GM19043 (cell line): ENCODE results near the gene ITPK1.

Source experiments
- ATAC-seq: cut with Tn5 transposase; IDR thresholded peaks from one replicate; pipeline ENCODE4 v1.9.1; 2021; ENCODE audit warnings: low read depth; ENCODE audit not compliant: unreplicated experiment

ITPK1 gene

DNA sequence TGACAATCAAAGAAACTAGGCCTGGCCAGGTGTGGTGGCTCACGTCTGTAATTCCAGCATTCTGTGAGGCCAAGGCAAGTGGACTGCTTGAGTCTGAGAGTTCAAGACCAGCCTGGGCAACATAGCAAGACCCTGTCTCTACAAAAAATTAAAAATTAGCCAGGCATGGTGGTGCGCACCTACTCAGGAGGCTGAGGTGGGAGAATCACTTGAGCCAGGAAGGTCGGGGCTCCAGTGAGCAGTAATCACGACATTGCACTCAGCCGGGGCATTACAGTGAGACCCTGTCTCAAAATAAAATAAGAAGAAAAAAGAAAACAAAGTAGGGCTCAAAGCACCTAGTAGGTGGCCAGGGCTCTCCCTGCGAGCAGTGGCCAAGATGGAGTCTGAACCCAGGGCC, 113.7 kb downstream of the ITPK1 start:
- no peak for ATAC-seq

DNA sequence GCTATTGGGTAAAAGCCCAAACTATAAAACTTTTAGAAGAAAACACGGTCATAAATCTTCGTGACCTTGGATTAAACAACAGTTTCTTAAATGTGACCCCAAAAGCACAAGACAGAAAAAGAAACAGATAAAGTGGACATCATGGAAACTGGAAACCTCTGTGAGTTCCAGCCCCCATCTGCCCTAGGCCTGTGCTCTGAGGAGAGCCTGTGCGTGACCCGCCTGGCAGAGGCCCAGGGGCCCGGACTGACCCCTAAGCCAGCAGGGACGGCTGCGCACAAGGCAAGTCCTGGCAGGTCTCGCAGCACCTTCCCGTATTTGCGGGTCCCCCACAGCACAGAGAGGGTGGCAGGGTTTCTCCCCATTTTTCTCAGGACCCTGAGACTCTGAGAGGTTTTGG, 116.8 kb downstream of the ITPK1 start:
- no peak for ATAC-seq

- no peak for ATAC-seq
These were observed 118.2 kb downstream of the ITPK1 start for GRCh38 chr14:92997343-92998061.

GRCh38 chr14:92995620-92996019, 120.1 kb downstream of the ITPK1 start:
- no peak for ATAC-seq

DNA sequence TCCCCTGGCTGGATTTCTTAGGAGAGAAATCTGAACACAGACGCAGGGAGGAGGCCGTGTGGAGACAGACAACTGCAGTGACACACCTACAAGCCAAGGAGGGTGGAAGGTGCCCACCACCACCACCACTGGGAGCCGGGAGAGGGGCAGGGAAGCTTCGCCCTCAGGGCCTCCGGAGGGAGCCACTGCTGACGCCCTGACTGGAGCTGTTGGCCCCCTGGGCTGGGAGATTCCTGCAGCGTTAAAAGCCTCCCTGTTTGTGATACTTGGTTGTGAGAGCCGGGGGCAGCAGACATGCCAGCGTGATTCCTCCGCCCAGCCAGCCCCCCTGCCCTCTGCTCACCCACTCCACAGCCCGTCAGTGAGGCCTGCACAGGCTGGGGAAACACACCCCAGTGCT, 120.8 kb downstream of the ITPK1 start:
- no peak for ATAC-seq

DNA sequence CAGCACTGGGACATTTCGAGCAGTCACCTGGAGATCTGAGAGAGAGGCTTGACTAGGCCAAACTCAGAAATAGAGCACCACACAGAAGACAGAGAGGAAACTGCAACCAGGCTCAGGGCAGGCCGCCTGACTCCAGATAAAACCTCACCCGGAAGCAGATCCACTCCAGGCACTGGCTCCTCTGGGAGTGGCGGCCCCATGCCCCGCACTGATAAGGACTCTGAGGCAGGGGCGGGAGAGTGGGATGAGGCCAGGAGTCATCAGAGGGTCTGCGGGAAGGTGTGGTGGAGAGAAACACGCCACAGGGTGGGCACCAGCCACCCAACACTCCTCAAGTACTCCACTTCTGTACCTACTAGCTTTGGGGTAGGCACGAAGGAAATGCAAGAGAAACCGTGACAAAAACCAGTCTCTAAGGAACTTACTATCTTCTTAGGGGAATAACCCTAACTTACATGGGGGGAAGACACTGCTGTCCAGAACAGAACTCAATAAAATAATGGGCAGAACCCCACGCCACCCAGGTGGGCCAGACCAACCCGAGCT, 121.5 kb downstream of the ITPK1 start:
- ATAC-seq = no peak

DNA sequence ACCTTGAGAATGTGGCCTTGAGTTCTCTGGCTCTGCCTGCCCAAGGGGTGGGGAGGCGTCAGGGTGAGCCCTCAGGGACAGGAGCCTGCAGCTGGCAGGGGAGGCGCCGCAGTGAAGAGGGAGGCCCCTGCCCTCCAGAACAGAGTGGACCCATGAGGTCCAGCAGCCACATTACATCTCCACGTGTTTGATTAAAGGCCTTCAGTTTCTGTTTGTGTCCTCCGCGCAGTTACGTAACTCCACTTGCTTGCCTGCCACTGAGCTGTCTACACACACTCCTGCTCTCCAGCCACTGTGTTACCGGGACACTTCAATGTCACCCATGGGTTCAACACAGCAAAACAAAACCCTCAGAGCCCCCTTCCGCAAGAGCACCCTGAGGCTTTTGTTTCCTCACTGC, 122.4 kb downstream of the ITPK1 start:
- ATAC-seq = no peak

- ATAC-seq = no peak
These were observed 124.2 kb downstream of the ITPK1 start for GRCh38 chr14:92991536-92991935.

DNA sequence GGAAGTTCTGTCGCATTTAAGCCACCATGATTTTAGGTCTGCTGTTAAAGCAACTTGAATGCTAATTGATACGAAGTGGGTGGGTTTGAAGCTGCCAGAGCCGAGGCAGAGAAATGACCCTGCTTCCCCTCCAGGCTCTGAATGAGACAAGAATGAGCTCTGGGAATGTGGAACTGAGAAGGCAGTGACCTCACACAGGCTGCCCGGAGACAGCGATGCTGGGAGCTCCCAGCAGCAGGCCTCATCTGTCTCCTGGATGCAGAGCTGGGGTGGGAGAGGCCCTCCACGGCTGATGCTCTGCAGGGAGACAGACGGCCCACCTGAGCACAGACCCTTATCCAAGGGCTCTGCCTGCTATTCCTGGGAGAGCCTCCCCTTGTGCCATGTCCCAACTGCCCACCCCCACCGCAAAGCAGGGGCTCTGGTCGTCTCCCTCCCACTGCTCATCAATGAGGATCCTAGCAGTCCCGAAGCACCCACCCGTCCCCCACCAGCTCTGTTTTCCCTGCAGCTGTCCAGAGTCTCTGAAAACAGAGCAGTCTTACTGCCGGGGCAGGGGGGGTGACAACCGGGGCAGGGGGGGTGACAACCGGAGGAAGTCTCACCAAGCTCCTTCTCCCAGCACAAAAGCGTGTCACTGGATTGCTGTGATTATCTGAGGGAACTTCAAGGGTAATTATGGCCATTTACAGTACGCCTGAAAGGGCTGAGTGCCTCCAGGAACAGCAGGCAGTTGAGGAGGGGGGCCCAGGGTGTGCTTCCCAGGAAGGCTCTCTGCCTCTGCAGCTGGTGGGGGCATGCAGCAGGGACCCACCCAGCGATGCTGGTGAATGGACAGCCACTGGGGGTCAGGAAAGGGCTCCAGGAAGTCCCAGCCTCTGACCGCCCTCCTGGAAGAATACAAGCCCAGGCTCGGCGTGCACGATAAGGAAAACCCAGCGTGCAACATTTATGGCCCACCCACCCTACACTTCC, 125.0 kb downstream of the ITPK1 start:
- ATAC-seq = no peak

- ATAC-seq = no peak
These were observed 126.7 kb downstream of the ITPK1 start for GRCh38 chr14:92988786-92989755.

DNA sequence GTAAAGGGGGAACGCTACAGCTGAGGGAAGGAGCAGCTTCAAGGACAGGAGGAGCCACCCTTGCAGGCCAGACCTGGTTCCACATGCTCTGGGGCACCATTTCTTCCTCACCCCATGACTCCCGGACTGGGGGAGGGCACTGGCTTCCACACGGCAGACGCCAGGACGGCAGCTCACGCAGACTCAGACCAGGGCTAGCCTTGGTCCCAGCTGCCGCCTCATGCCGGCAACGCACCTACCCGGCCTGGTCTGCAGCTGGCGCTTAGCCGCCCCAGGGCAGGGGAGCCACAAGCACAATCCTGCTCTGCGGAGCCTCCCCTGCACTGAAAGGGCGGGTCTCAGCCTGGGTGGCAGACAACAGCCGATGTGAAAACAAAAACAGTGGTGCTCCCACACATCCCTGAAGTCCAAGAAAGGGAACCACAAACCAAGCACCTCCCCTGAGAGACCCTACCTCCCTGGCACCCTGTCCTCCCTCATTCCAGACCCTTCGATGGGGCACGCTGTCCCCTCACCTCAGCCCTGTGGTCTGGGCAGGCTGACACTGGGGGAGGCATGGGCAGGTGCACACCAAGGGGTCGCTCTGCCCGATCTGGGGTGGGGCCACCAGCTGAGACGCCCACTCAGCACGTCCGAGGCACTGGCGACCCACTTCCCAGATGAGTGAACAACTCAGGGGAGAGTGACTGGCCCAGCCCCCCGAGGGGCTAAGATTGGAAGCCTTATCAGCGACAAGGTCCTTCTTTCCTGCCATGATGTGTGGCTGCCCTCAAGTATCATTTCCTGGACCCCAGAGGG, 127.8 kb downstream of the ITPK1 start:
- no peak for ATAC-seq

DNA sequence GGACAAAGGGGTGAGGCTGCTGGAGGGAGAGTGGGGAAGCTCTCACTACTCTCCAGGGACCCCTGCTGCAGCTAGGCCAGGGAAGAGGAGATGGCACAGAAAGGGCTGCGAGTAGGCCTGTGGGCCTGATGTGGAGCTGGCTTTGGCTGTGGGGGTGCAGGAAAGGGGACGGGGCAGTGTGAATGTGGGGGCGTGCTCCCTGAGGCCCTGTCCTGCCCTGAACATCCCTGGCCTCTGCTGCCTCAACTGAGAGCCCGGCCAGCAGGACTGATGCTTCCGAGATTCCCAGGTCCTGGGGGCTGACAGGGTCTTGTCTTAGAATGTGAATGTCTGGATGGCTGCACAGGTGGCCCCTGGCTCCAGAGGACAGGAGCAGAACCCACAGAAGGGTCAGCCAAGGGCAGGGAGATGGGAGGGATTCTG, 128.6 kb downstream of the ITPK1 start:
- no peak for ATAC-seq

DNA sequence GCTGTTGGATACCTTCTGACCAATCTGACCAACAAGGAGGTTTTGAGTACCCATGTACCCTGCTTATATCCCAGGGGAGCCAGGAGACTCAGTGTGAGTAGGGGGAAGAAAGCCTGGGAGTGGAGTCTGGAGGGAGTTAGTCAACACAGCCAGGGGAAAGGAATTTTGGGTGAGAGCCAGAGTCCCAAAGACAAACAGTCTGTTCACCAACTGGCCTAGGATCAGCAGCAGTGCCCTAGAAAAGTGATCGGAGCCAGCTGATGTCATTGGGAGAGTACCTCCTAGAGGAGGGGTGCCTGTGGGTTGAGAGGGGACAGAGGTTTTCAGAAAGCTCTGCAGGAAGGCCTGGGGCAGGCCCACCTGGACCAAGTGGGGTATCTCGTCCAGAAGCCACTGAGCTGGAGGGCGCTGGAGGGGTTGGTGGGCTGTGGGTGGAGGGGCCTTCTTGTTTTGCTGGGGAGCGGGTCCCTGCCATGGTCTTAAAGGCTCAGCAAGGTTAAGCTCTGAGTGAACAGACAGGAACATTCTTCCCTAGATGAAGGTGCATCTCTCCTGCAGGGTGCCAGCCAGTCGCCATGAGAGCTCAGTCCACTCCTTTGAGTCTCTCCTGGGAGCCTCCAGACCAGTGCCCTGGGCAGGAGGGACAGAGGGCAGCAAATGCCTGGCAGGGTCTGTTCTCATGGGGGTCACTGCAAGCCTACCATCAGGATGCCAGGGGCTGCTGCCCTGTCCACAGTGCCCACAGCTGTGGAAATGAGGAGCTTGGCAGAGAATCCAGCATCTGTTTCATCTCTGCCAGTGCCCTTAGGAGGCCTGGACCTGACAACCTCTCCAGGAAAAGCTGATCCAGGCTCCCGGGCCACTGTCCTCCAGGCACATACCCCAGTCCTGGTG, 129.2 kb downstream of the ITPK1 start:
- no peak for ATAC-seq

- ATAC-seq = no peak
These were observed 130.2 kb downstream of the ITPK1 start for GRCh38 chr14:92985521-92985920.

- ATAC-seq = no peak
These were observed 130.8 kb downstream of the ITPK1 start for GRCh38 chr14:92984896-92985295.

DNA sequence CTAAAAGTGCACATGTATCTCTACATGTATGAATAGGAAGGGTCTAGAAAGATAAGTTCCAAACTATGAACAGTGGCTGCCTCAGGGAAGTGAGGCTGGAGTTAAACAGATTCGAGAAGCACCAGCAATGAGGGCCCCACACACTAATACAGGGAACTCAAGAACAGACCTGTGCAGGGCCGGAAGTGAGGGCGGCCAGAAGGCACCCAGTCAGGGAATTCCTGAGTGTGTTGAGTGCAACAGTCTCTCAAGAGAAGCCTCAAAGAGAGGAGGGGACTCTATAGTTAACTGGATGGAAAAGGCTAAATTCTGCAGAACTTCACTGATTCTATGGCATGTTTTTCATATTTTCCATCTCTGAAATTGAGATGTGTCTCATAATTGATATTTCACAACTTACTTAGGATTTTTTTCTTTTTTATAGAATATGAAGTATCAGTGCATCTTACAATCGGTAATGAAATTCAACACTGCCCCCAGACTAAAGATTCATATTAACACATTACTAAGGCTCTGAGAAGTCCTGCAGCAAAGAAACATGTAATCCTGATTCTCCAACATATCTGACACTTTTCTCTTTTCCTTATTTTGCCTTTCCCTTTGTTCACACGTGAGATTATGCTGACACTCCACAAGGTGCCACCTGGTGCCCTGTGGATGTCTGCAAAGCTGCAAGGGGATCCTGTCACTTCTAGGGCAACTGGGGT, 131.5 kb downstream of the ITPK1 start:
- ATAC-seq = no peak

- ATAC-seq = no peak
These were observed 132.8 kb downstream of the ITPK1 start for GRCh38 chr14:92982956-92983355.

- no peak for ATAC-seq
These were observed 134.0 kb downstream of the ITPK1 start for GRCh38 chr14:92981726-92982125.
